Measurements from ENCODE around the gene NFKBIB. TPM values are rescaled to one million over a fixed set of nuclear protein-coding genes. Genes with fewer than 3 reads are reported as not detected.

The NFKBIB gene
- total and polyA plus RNA-seq, 2 of the 13 experiments (the other 11 are each of a cell fraction or from before 2014, with no cell fraction given), result 8.6 to 14.9 TPM

- CTCF ChIA-PET (ENCODE audit: low intra/inter-chr PET ratio, low total read pairs), result no interaction called here
- no peak for FAIRE-seq
- TF ChIP-seq YEATS4 (CRISPR knock-in tag; IDR thresholded peaks at IDR 0.05; ENCODE audit: borderline replicate concordance) (no peak), RORA (CRISPR knock-in tag; IDR thresholded peaks at IDR 0.05) (no peak), NFYB (CRISPR knock-in tag; IDR thresholded peaks at IDR 0.05) (no peak), PHF21A (CRISPR knock-in tag; IDR thresholded peaks at IDR 0.05) (no peak), CBX5 (CRISPR knock-in tag; IDR thresholded peaks at IDR 0.05; ENCODE audit: borderline replicate concordance) (no peak), ZNF619 (CRISPR knock-in tag; IDR thresholded peaks at IDR 0.05) (no peak), GZF1 (CRISPR knock-in tag; IDR thresholded peaks at IDR 0.05) (no peak), ZNF850 (CRISPR knock-in tag; conservative IDR thresholded peaks at IDR 0.05) (no peak), ZNF646 (CRISPR knock-in tag; IDR thresholded peaks at IDR 0.05) (no peak)
- TF ChIP-seq, protein P1, sequence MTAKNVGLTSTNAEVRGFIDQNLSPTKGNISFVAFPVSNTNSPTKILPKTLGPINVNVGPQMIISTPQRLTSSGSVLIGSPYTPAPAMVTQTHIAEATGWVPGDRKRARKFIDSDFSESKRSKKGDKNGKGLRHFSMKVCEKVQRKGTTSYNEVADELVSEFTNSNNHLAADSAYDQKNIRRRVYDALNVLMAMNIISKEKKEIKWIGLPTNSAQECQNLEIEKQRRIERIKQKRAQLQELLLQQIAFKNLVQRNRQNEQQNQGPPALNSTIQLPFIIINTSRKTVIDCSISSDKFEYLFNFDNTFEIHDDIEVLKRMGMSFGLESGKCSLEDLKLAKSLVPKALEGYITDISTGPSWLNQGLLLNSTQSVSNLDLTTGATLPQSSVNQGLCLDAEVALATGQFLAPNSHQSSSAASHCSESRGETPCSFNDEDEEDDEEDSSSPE (CRISPR knock-in tag; IDR thresholded peaks at IDR 0.05), result no peak
- TF ChIP-seq, protein P2, sequence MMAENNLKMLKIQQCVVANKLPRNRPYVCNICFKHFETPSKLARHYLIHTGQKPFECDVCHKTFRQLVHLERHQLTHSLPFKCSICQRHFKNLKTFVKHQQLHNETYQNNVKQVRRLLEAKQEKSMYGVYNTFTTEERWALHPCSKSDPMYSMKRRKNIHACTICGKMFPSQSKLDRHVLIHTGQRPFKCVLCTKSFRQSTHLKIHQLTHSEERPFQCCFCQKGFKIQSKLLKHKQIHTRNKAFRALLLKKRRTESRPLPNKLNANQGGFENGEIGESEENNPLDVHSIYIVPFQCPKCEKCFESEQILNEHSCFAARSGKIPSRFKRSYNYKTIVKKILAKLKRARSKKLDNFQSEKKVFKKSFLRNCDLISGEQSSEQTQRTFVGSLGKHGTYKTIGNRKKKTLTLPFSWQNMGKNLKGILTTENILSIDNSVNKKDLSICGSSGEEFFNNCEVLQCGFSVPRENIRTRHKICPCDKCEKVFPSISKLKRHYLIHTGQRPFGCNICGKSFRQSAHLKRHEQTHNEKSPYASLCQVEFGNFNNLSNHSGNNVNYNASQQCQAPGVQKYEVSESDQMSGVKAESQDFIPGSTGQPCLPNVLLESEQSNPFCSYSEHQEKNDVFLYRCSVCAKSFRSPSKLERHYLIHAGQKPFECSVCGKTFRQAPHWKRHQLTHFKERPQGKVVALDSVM (CRISPR knock-in tag; IDR thresholded peaks at IDR 0.05), result no peak
- TF ChIP-seq, protein P3, sequence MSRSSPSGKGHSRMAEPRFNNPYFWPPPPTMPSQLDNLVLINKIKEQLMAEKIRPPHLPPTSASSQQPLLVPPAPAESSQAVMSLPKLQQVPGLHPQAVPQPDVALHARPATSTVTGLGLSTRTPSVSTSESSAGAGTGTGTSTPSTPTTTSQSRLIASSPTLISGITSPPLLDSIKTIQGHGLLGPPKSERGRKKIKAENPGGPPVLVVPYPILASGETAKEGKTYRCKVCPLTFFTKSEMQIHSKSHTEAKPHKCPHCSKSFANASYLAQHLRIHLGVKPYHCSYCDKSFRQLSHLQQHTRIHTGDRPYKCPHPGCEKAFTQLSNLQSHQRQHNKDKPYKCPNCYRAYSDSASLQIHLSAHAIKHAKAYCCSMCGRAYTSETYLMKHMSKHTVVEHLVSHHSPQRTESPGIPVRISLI (CRISPR knock-in tag; IDR thresholded peaks at IDR 0.05; ENCODE audit: borderline replicate concordance), result no peak
- TF ChIP-seq, protein P4, sequence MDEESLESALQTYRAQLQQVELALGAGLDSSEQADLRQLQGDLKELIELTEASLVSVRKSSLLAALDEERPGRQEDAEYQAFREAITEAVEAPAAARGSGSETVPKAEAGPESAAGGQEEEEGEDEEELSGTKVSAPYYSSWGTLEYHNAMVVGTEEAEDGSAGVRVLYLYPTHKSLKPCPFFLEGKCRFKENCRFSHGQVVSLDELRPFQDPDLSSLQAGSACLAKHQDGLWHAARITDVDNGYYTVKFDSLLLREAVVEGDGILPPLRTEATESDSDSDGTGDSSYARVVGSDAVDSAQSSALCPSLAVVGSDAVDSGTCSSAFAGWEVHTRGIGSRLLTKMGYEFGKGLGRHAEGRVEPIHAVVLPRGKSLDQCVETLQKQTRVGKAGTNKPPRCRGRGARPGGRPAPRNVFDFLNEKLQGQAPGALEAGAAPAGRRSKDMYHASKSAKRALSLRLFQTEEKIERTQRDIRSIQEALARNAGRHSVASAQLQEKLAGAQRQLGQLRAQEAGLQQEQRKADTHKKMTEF (CRISPR knock-in tag; IDR thresholded peaks at IDR 0.05), result no peak
Measured at GRCh38 chr19:38924388-38924787, 24.6 kb downstream of the NFKBIB start.

More at GRCh38 chr19:38924388-38924787, 24.6 kb downstream of the NFKBIB start:
- no peak for DNase-seq (ENCODE audit: low spot score)
- Histone ChIP-seq H3K4me2 (ENCODE audit: low read depth, low read length) (no peak overlapping the region), H4K20me1 (ENCODE audit: insufficient read depth, low read length) (no peaks in the 10 kb centered on the region), H3K27ac (ENCODE audit: extremely low read length, insufficient read depth, low read length) (no peak overlapping the region), H3K27me3 (ENCODE audit: control insufficient read depth in 1 of 2, insufficient read depth in 2 of 2, low read length in 2 of 2) (no peaks in the 10 kb centered on the region), H2AFZ (ENCODE audit: low read length) (no peak overlapping the region), H3K4me3 (replicated peaks in 1 of 3; ENCODE audit: insufficient read depth in 1 of 3, low read depth in 2 of 3, low read length in 3 of 3) (no peak overlapping the region), H3K79me2 (ENCODE audit: insufficient read depth, low read length) (peaks cover 13% of the 10 kb centered on the region), H3K4me1 (ENCODE audit: insufficient read depth, low read length) (peaks cover 7% of the 10 kb centered on the region), H3K9me3 (ENCODE audit: low read length) (no peaks in the 10 kb centered on the region), H3K36me3 (replicated peaks in 1 of 2; ENCODE audit: control insufficient read depth in 1 of 2, insufficient read depth in 2 of 2, low read length in 2 of 2) (peaks cover 15 to 37% of the 10 kb centered on the region in 2 experiments), H3K9ac (ENCODE audit: insufficient read depth, low read depth, low read length) (no peak overlapping the region)
- intact Hi-C loops (cut with micrococcal nuclease; ENCODE audit: unreplicated experiment) (no loop called here), in situ Hi-C loops (cut with HindIII; ENCODE audit: extremely low pct_ligation_motif_present, low pct_unique_long_range_greater_than_20kb) (loop anchor here (25.0 kb wide), 1 partner anchor 187 kb away; the partner anchor contains the start of gene CAPN12)
- POLR2A ChIA-PET, result no interaction called here
- 98% methylated on average over 7 of the region's 7 CpGs for WGBS (ENCODE audit: low lambda C conversion rate)
- no TSS peak for BruUV-seq (replicated peaks)
- ATAC-seq, result no peak
